IPS-NIHi7 (cell line): ENCODE measurements around the gene DRC7.

Experiments
- DNase-seq: peaks from one replicate; pipeline ENCODE4 v3.0.0; 2012; ENCODE audit warnings: mixed read lengths; ENCODE audit errors: extremely low spot score

DRC7 gene

DNA sequence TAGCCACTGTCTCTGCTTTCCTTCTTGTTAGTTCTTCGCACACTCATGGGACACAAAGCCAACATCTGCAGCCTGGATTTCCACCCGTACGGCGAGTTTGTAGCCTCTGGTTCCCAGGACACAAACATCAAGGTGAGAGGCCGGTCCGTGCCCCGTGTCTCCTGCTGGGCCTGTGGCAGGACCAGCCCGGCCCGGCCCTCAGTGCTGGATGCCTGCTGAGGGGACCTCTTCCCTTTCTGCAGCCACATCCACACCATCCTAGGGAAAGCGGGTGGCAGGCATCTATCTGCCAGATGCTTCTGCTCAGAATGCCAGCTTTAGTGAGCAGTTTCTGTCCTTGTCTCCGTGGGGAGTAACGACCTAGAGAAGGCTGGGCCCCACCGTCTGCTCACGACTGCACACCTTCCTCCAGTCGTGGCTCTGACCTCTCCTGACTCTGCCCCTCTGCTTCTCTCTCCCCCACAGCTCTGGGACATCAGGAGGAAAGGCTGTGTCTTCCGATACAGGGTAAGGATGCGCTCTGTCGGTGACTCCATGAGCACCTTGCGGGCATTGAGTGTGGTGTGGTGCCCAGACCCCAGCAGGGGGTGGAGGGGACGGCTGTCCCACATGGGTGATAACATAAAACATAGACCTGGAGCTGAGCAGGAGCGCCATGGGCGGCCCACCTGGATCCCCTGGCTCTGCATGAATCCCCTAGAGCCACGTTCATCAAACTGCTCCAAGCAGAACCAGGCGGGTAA, 56.4 kb downstream of the DRC7 start:
- no peak for DNase-seq

DNA sequence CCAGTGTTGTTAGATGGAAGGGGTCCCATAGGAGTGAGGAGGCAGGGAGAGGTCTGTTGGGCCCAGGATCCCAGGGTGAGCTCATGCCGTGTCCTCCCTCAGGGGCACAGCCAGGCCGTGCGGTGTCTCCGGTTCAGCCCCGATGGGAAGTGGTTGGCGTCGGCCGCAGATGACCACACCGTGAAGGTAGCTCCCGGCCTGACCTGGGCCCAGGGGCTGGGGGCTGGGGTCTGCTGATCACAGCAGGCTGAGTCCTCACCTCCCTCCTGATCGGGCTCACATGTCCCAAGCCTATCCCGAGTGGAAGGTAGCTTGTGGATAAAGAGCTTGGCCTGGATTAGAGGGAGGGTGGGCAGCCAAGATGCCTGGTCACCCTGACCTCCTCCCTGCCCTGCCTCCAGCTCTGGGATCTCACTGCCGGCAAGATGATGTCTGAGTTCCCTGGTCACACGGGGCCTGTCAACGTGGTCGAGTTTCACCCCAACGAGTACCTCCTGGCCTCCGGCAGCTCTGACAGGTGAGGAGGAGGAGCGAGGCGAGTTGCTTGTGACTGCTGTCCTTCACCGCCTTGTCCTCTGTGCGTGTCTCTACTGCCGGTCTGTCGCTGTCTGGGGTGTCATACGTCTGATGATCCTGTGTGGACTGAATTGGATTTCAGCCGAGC, 57.1 kb downstream of the DRC7 start:
- no peak for DNase-seq

GRCh38 chr16:57752203-57752580, 57.6 kb downstream of the DRC7 start:
- DNase-seq, result no peak

- no peak for DNase-seq
Measured at GRCh38 chr16:57752581-57753447, 58.2 kb downstream of the DRC7 start.

- no peak for DNase-seq
Measured at GRCh38 chr16:57753448-57754353, 59.1 kb downstream of the DRC7 start.

- DNase-seq, result no peak
Measured at GRCh38 chr16:57754354-57755060, 59.9 kb downstream of the DRC7 start.

- no peak for DNase-seq
Measured at GRCh38 chr16:57755061-57755684, 60.6 kb downstream of the DRC7 start.

- DNase-seq, result no peak
Measured at GRCh38 chr16:57755726-57756423, 61.3 kb downstream of the DRC7 start.

DNA sequence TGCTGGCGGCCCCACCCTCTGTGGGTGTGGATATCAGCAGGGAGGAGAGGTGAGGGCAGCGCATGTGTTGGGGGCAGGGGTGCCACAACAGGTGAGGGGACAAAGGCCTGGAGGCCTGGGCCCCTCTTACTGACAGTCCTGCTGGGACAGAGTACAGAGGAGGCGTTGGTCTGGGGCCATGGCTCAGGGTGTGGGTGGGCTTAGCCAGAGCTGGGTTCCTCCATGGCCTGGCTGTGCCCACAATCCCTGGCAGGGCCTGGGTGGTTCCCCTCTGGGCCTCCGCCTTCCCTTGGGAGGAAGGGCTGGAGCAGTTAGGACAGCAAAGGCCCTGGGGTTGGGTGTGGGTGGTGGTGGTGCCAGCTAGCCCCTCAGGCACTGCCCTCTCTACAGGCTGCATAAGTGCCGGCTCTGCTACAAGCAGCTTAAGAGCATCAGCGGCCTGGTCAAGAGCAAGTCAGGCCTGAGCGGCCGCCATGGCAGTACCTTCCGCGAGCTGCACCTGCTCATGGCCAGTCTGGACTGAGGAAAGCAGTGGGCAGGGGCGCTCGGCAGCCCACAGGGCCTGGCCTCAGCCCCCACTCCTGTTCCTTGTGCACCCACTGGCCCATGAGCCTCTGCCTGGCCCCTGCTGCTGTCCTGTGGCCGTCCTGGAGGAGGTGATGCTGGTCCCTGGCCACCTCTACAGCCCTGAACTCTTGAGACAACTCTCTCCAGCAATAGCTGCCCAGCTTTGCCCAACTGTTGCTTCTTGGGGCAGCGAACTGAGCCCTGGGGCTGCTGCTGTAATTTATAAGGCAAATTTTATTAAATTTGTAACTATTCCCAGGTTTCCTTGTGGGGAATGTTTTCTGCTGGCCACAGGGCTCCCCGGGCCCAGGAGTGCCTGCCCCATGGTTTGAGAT, 62.1 kb downstream of the DRC7 start:
- no peak for DNase-seq

DNA sequence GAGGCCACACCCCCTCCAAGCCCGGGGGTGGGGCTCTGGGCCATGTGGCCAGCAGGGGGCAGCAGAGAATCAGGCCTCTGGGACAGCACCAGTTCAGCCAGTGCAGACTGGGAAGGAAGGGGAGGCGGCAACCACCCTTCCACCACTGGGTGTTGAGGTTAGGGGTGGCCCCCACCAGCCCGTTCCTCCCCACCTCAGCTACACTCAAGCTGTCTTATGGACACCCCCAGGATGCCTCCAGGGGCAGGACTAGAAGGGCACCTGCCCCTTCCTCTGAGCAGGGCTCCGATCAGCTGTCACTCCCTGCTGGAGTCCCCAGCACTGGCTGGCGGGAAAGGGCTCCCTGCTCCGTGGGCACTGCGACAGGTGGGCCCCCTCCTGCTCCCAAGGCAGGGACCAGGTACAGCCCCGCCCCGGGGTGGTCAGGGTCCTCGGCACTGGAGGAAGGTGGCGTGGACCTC, 62.8 kb downstream of the DRC7 start:
- DNase-seq, result peak; percentile 95

DNA sequence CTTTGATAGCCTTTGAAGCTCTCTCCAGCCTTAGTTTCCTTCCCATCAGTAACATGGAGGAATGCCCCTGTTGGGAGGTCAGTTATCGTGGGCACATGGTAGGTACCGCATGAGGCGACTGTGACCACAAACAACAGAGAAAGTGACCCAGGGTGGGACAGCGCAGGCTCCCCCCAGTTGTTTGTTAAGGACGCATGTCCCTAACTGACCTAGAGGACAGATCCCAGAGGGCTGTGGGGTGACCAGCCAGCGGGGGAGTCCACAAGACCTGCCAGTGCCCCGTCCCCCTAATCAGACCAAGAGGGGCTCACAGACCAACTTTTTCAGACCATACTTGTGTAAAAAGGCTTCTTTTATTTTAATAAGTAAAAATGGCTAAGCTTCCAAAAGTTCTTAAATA, 63.3 kb downstream of the DRC7 start:
- no peak for DNase-seq

- DNase-seq, result no peak
Measured at GRCh38 chr16:57758331-57759117, 63.9 kb downstream of the DRC7 start.

DNA sequence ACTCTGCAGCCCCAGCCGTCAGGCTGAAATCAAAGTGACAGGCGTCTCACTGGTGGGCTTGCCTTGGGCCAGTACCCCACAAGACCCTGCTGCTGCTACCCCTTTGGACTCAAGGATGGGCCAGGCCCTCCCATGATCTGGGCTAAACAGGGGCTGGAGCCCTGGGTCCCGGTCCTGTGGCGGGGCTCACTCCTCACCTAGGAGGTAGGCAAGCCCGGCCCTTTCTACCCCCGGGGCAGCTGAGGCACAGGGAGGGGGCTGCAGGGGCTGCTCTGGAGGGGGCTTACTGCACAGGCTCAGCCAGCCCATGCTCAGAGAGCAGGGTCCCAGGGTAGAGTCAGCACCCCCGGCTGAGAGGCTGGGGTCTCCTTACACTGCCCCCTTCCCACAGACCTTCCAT, 64.5 kb downstream of the DRC7 start:
- no peak for DNase-seq

GRCh38 chr16:57759541-57760356, 65.1 kb downstream of the DRC7 start:
- no peak for DNase-seq

DNA sequence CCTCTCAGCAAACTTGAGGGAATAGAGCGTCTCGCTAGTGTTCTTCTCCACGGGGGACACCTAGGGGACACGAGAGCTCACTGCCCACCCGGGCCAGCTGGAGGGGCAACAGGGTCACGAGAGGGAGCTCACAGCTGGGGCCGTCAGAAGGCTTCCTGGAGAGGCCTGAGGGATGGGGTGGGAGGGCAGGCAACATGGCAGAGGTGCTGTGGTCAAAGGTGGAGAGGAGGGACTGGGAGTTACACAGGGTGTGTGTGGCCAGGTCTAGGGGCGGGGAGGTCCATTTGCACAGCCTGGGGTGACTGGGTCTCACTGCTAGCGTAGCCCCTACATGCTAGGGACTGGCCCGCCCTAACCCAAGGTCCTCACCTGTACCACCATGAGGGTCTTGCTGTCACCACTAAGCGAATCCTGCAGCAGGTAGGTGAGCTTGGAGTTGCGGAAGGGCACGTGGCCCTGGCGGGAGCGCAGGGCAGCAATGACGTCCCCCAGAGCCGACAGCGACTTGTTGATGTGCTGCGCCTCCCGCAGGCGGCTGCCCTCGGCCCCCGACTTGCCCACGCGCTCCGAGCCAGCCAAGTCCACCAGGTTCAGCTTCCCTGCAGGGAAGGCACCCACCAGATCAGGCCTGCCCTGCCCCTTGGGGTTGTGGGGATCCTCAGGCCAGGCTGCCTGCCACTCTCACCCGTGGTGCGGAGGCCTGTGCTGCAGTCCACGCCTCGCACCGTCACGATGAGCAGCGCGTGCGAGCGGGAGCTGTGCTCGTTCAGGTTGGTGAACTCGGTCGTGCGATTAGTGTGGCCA, 66.0 kb downstream of the DRC7 start:
- DNase-seq, result no peak

GRCh38 chr16:57761301-57761700, 66.7 kb downstream of the DRC7 start:
- no peak for DNase-seq
